Neural cell (in vitro differentiated cells): ENCODE measurements around the gene FMNL1. TPM values are rescaled to one million over a fixed set of nuclear protein-coding genes. Genes with fewer than 3 reads are reported as not detected.

Experiments
- H2AFZ ChIP-seq: fragments of 200-600, 300-800 bp; sonication (generic), shearing (Covaris generic); 2 replicates; pipeline ENCODE4 v1.6.0; 2014; ENCODE audit warnings: low read depth, mild to moderate bottlenecking, antibody characterized with exemption, low read length, moderate library complexity
- H3F3A ChIP-seq: fragments of 200-600 bp; shearing (Covaris generic); 2 replicates; pipeline ENCODE4 v1.6.1; 2016; ENCODE audit warnings: mild to moderate bottlenecking, moderate library complexity, mixed read lengths, antibody characterized with exemption, low read length; ENCODE audit not compliant: insufficient read depth, poor library complexity, severe bottlenecking
- H3K27ac ChIP-seq: fragments of 200-600, 300-800 bp; sonication (generic), shearing (Covaris generic); 2 replicates; pipeline ENCODE4 v1.5.1; 2014; ENCODE audit warnings: mild to moderate bottlenecking, low read length, moderate library complexity
- H3K27me3 ChIP-seq: fragments of 300-800, 200-600 bp; sonication (generic), shearing (Covaris generic); 2 replicates; pipeline ENCODE4 v1.6.0; 2014; ENCODE audit warnings: mild to moderate bottlenecking, low read depth, low read length, moderate library complexity; ENCODE audit not compliant: insufficient read depth
- H3K36me3 ChIP-seq: fragments of 300-800, 200-600 bp; sonication (generic), shearing (Covaris generic); 2 replicates; pipeline ENCODE4 v1.5.1; 2014; ENCODE audit warnings: mild to moderate bottlenecking, antibody characterized with exemption, low read length, moderate library complexity; ENCODE audit not compliant: insufficient read depth
- H3K4me2 ChIP-seq: fragments of 300-800, 200-600 bp; sonication (generic), shearing (Covaris generic); 2 replicates; pipeline ENCODE4 v1.6.0; 2014; ENCODE audit warnings: mild to moderate bottlenecking, low read length
- H3K4me3 ChIP-seq: fragments of 300-800, 200-600 bp; sonication (generic), shearing (Covaris generic); 2 replicates; pipeline ENCODE4 v1.5.1; 2014; ENCODE audit warnings: mild to moderate bottlenecking, low read length, moderate library complexity
- H3K79me2 ChIP-seq: fragments of 200-600 bp; shearing (Covaris generic); replicated peaks from 2 replicates; pipeline ENCODE4 v1.6.0; 2014; ENCODE audit warnings: mild to moderate bottlenecking, low read length, moderate library complexity; ENCODE audit not compliant: insufficient read depth
- H3K9ac ChIP-seq: fragments of 300-800, 200-600 bp; sonication (generic), shearing (Covaris generic); 2 replicates; pipeline ENCODE4 v1.6.1; 2016; ENCODE audit warnings: mild to moderate bottlenecking, low read length, mixed read lengths
- H3K9me2 ChIP-seq: fragments of 200-600 bp; shearing (Covaris generic); 2 replicates; pipeline ENCODE4 v1.6.1; 2016; ENCODE audit warnings: mild to moderate bottlenecking, low read length, mixed read lengths; ENCODE audit not compliant: insufficient read depth
- H3K9me3 ChIP-seq: fragments of 200-600, 300-800 bp; sonication (generic), shearing (Covaris generic); 2 replicates; pipeline ENCODE4 v1.6.1; 2016; ENCODE audit warnings: mild to moderate bottlenecking, mixed run types, low read length, moderate library complexity, mixed read lengths
- H4K20me1 ChIP-seq: fragments of 200-600 bp; shearing (Covaris generic); 2 replicates; pipeline ENCODE4 v1.6.1; 2016; ENCODE audit warnings: mild to moderate bottlenecking, mixed run types; ENCODE audit not compliant: insufficient read depth
- CTCF ChIP-seq: fragments of 450-650 bp; IDR thresholded peaks from 2 replicates; pipeline ENCODE4 v1.5.1; 2014; ENCODE audit warnings: antibody characterized with exemption, mild to moderate bottlenecking, moderate library complexity; ENCODE audit not compliant: poor library complexity, severe bottlenecking
- EP300 ChIP-seq: fragments of 450-650 bp; conservative IDR thresholded peaks from 2 replicates; pipeline ENCODE4 v1.6.1; 2014; ENCODE audit warnings: antibody characterized with exemption, mild to moderate bottlenecking, moderate library complexity; ENCODE audit not compliant: poor library complexity, severe bottlenecking
- EZH2 ChIP-seq: fragments of 200-600, 300-800 bp; shearing (Covaris generic), sonication (generic); IDR thresholded peaks from 2 replicates; pipeline ENCODE4 v1.6.1; 2014; ENCODE audit warnings: antibody characterized with exemption, low read length, borderline replicate concordance, mild to moderate bottlenecking; ENCODE audit not compliant: insufficient read depth, poor library complexity, severe bottlenecking
- MXI1 ChIP-seq: fragments of 450-650 bp; conservative IDR thresholded peaks from 2 replicates; pipeline ENCODE4 v1.6.1; 2014; ENCODE audit warnings: antibody characterized with exemption, mild to moderate bottlenecking; ENCODE audit not compliant: poor library complexity, severe bottlenecking
- POLR2AphosphoS5 ChIP-seq: IDR thresholded peaks from 2 replicates; pipeline ENCODE4 v1.6.1; 2012
- RAD21 ChIP-seq: fragments of 450-650 bp; conservative IDR thresholded peaks from 2 replicates; pipeline ENCODE4 v1.6.1; 2014; ENCODE audit warnings: antibody characterized with exemption, mild to moderate bottlenecking, moderate library complexity
- REST ChIP-seq: IDR thresholded peaks from 2 replicates; pipeline ENCODE4 v1.6.1; 2012; ENCODE audit warnings: borderline replicate concordance
- SMC3 ChIP-seq: fragments of 450-650 bp; conservative IDR thresholded peaks from 2 replicates; pipeline ENCODE4 v1.6.1; 2014; ENCODE audit warnings: antibody characterized with exemption, mild to moderate bottlenecking, moderate library complexity; ENCODE audit not compliant: poor library complexity
- TAF1 ChIP-seq: IDR thresholded peaks from 2 replicates; pipeline ENCODE4 v1.6.1; 2012; ENCODE audit warnings: low read depth
- polyA plus RNA-seq: library from polyadenylated mRNA; depleted of rRNA; stranded (reverse); fragments of >200 nt; gene quantifications from 2 replicates; pipeline ENCODE4 v1.2.3, GENCODE V29; 2014

The FMNL1 gene
- polyA plus RNA-seq, 1 donor from 2014 or later: 5.6 TPM

- H3K9me2 ChIP-seq: no peaks in the 10 kb centered on the region
- H3K36me3 ChIP-seq: no peaks in the 10 kb centered on the region
- H3F3A ChIP-seq: no peaks in the 10 kb centered on the region
- no peak for TF ChIP-seq REST
- TF ChIP-seq SMC3: no peak
- TF ChIP-seq TAF1: no peak
- TF ChIP-seq EZH2: no peak
- no peak for TF ChIP-seq EP300
- no peak for TF ChIP-seq MXI1
- no peak for TF ChIP-seq POLR2AphosphoS5
- no peak for TF ChIP-seq CTCF
- TF ChIP-seq RAD21: no peak
- H4K20me1 ChIP-seq: no peaks in the 10 kb centered on the region
- no peak overlapping the region for H3K4me2 ChIP-seq
- no peak overlapping the region for H3K27ac ChIP-seq
- H2AFZ ChIP-seq: no peak overlapping the region
- H3K4me3 ChIP-seq: no peak overlapping the region
- H3K9me3 ChIP-seq: no peaks in the 10 kb centered on the region
- no peak overlapping the region for H3K9ac ChIP-seq
- peaks cover 20% of the 10 kb centered on the region for H3K27me3 ChIP-seq
- no peaks in the 10 kb centered on the region for H3K79me2 ChIP-seq
These were observed 5.6 kb downstream of the FMNL1 start for GRCh38 chr17:45227101-45227925.

DNA sequence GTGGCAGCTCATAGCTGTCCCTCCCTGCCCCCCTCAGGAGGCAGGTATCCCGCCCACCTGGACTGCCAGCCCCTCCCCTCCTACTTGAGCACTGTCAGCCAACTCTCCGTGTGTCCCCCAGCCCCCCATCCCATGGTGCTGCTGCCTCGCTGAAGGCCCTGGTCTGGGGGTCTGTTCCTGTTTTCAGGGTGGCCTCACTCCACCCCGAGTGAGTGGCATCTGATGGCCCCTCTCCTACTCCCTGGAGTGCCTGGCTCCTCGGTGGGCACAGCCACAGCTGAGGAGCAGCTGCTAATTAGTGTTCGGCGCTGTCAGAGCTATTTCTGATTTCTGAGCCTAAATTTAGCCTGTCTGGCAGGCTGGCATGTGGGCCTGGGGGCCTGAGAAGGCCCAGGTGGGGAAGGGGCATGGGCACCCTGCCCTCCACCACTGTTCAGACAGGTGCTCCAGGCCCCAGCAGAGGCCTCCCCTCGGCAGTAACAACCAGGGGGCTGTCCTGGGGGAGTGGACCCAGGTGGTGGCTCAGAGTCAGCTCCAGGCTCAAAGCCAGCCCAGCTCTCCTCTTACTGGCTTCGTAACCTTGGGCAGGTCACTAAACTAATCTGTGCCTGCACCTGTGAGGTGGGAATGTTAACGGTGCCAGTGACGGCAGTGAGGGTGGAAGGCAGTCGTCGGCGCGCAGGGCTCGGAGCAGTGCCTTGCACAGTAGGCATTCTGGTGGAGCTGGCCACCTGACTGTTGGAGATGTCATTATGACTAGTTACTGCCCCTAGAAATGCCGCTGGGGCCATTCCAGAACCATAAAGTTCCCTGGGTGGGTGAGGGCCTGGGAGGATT, 6.5 kb downstream of the FMNL1 start:
- TF ChIP-seq CTCF (no peak), RAD21 (no peak), POLR2AphosphoS5 (no peak), REST (no peak), TAF1 (no peak), SMC3 (no peak), EP300 (no peak), MXI1 (no peak), EZH2 (no peak)
- H3K4me3 ChIP-seq: no peak overlapping the region

More for the DNA sequence above, 6.5 kb downstream of the FMNL1 start:
- Histone ChIP-seq H3K27ac (no peak overlapping the region), H3K79me2 (no peaks in the 10 kb centered on the region), H3K9ac (no peak overlapping the region), H3K36me3 (no peaks in the 10 kb centered on the region), H3K9me2 (no peaks in the 10 kb centered on the region), H2AFZ (no peak overlapping the region), H4K20me1 (no peaks in the 10 kb centered on the region), H3K27me3 (peaks cover 11% of the 10 kb centered on the region), H3K9me3 (no peaks in the 10 kb centered on the region), H3K4me2 (no peak overlapping the region), H3F3A (no peaks in the 10 kb centered on the region)
